ENCODE measurements around the gene CADM2.

The CADM2 gene

DNA sequence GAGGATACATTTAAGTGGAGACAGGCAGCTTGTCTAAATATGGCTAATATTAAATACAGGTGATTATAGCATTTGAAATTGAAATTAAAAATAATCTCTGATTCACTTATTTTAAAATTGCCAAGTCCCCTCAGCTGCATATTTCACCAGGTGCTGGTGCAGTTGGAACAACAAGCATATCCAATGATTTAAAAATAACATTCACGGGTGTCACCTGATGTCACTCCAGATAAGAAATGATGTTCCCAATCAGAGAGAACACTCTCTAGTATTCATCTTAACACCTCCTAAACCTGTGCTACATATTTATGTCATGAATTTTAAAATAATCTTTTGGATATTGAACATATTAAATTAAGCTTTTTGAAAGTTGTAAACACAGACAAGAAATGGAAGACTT, 249.9 kb downstream of the CADM2 start:
- no peak for DNase-seq

DNA sequence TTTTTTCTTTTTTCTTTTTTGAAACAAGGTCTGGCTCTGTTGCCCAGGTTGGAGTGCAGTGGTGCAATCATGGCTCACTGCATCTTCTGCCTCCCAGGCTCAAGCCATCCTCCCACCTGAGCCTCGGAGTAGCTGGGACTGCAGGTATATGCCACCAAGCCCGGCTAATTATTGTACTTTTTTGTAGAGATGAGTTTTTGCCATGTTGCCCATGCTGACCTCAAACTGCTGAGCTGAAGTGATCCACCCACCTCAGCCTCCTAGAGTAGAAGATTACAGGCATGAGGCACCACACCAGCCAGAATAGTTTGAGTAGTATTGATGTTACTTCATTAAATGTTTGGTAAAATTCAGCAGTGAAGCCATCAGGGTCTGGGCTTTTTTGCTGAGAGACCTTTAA, 251.8 kb downstream of the CADM2 start:
- no peak for DNase-seq

GRCh38 chr3:85228966-85229365, 270.2 kb downstream of the CADM2 start:
- no peak for DNase-seq

- no peak for DNase-seq
These were observed 285.3 kb downstream of the CADM2 start for GRCh38 chr3:85244091-85244490.

DNA sequence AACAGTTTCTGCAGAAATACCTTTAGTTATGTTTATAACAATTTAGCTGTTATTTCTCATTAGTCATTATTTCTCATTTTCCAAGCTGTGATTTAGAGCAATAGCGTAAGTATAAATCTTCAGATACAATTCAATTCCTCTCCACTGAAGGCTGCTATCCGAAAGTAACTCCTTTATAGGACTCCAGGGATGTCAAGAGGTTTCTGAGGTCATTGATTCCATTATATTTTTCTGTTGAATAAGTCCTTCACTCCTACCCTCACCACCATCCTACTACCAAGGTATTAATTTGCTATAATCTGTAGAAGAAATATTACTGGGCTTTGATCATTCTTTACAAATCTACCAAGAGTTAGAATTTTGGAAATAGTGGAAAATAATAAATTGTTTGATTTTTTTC, 285.7 kb downstream of the CADM2 start:
- DNase-seq = no peak

DNA sequence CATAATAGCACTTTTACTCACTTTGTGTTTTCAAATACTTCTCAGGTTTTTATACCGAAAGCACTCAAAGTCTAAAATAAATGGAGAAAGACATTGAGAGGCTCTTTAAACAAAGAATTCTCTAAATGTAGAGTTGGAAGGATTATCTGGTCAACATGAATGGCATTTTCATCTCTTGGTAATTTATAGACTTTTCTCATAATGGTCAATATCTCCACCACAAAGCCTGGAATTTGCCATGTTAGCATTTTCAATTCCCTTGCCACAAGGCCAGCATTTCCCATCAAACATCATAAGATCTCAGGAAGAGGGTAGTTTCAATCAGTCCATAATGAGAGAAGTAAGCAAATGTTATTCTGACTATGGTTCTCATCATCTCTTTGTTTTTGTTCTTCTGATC, 293.0 kb downstream of the CADM2 start:
- DNase-seq = no peak

DNA sequence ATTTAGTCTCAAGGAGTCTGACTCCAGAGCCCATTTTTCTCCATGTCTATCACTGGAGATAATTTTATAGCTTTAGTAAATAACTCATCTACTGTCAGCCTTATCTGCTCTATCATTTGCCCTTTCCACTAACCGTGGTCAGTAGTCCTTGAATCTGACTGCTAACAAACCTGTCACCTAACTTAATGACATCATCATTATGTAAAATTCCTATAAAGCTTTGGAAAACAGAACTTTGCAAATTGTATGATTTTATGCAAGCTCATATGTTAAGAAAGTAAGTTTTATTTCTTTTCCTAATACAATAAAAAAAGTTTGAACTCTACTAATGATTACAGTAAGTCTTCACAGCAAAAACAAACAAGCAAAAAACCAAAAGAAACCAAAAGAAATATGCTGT, 293.9 kb downstream of the CADM2 start:
- no peak for DNase-seq

DNA sequence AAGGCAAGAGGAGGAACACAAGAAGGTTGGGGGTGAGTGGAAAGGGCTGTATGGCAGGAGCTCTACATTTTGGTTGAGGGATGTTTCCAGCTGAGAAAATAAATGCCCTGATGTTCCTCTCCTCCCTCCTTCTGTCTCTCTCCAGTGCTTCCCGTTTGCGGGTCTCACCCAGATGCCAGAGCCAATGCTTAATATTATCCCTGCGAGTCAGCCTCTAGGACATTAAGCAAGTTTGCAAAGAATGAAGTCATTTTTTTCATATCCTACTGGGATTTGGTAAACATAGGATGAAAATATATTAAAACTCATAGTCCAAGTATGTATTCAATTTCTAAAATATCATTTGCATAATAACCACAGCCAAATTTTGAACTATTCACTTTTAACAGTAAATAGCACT, 295.9 kb downstream of the CADM2 start:
- no peak for DNase-seq

DNA sequence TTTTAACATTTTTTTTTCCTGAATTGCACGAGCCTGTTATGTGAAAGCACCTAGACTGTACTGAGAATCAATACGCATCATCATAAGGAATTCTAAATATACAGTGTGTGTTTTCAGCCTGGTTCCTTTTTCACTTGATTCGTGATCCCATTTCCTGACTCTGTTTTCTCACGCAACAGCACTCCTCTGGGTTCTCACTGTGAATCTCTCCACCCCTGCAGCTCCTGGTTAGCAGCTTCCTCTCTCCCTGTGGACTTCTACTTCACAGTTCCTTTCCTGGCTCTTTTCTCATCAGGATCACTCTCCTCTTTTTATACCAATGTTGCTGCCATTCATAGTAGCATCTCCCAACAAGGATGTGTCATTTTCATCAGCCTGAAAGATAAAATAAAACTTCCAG, 297.2 kb downstream of the CADM2 start:
- DNase-seq = peak; percentile 21

DNA sequence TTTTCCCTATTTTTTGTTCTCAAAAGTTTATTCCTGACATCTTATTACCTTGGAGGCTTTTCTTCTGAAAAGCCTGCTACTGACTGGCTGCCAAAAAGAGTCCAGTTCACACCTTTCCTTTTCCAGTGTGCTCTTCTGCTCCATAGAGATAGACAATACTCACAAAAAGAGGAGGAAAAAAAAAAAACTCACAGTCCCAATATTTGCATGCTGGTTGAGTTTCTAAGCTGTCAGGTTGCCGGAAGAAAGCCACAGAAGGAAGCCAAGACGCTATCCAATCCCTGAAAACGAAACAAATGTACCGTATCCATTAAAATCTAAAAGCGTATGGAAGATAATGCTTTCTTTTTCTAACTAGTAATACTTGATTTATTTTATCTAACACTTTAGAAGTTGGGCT, 299.5 kb downstream of the CADM2 start:
- DNase-seq = no peak

GRCh38 chr3:85258819-85259218, 300.0 kb downstream of the CADM2 start:
- DNase-seq = no peak

GRCh38 chr3:85259748-85260147, 301.0 kb downstream of the CADM2 start:
- DNase-seq = no peak

- DNase-seq = no peak
These were observed 305.6 kb downstream of the CADM2 start for GRCh38 chr3:85264381-85264780.

GRCh38 chr3:85270488-85270887, 311.7 kb downstream of the CADM2 start:
- no peak for DNase-seq

- DNase-seq = no peak
These were observed 313.1 kb downstream of the CADM2 start for GRCh38 chr3:85271911-85272310.

- no peak for DNase-seq
These were observed 329.5 kb downstream of the CADM2 start for GRCh38 chr3:85288257-85288656.

- no peak for DNase-seq
These were observed 338.5 kb downstream of the CADM2 start for GRCh38 chr3:85297291-85297690.

DNA sequence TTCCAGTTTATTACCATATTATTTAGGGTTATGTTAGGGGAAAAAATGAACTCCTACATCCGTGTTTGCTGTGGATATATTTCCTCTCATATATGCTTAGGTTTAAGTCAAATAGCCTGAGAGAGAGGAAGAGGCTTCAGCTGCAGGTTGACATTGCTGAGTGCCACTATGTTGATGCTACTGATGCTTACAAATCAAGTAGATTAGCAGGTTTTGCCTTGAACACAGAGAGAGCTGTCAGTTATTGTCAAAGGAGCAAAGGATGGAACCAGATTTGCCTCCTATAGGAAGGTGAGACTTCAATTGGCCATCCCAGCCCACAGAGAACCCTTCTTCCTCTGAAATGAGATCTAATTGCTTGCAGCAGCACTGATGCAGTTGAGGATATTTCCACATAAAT, 339.2 kb downstream of the CADM2 start:
- DNase-seq = no peak

DNA sequence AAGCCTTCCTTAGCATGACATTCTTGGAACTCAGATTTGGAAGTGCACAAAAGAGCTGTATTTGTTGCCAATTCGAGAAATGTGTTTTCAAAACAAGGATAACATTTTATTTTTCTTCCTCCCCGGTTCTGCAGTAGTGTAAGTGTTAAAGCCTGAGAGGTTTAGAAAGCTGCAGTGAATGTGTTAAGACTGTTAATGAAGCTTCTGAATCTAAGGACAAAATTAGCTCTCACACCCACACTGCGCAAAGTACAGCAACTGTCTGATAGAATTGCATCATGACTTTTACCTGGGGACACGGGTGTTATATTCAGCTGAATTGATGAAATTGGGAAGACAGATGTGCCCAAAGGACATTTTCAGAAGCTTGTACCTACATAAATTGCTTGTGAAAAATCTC, 344.4 kb downstream of the CADM2 start:
- DNase-seq = no peak

- DNase-seq = peak; percentile 16
These were observed 345.7 kb downstream of the CADM2 start for GRCh38 chr3:85304360-85304964.

- no peak for DNase-seq
These were observed 353.5 kb downstream of the CADM2 start for GRCh38 chr3:85312331-85312730.

DNA sequence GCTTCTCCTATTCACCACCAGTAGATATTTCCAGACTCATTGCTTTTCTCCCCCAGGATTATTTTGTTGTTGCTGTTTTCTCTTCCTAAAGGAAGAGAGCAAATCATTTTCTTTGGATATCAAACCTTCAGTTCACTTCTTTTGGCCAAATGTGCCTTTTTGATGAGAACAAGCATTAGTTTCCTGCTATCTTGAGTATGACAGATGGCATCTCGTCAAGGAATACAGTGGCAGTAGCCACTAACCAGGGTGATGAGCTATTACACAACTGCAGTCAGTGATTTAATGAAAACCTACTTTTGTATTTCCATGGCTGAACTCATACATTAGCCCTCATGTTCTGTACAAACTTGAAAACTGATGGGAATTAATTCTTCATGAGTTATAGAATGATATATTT, 354.6 kb downstream of the CADM2 start:
- DNase-seq = no peak

GRCh38 chr3:85316252-85316651, 357.5 kb downstream of the CADM2 start:
- DNase-seq = no peak

DNA sequence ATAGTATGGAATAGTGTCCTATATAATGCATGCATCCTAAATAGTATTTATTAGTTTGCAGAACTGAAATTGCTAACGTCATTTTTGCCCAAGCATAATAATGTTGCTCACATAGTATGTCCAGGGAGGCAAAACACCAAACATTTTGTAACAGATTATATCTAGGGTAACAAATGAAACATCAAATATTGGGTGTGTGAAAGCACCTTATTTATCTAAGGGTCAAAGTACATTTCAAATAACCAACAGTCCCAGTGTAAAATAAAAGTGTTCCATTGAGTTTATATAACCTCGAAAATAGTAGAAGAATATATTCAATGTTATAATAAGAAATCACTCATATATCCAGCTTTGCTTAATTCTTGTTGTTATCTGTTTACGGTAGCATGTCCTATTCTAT, 363.1 kb downstream of the CADM2 start:
- no peak for DNase-seq

DNA sequence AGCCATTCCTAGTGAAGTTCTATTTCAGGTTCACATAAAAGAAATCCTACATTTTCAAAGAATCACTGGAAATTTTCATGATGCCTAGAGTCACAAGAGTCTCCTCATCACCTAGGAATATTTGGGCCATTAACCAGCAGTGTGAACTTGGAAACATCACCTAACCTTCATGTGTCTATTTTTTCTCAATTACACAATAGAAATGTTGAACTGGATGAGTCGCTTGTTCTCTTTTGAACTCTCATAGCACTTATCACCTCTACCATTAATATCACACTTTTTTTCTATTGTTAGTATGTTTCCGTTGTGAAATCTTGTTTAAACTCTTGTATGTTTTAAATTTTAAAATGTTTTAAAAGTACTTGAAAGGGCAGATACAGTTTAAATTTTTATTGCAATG, 371.3 kb downstream of the CADM2 start:
- no peak for DNase-seq

DNA sequence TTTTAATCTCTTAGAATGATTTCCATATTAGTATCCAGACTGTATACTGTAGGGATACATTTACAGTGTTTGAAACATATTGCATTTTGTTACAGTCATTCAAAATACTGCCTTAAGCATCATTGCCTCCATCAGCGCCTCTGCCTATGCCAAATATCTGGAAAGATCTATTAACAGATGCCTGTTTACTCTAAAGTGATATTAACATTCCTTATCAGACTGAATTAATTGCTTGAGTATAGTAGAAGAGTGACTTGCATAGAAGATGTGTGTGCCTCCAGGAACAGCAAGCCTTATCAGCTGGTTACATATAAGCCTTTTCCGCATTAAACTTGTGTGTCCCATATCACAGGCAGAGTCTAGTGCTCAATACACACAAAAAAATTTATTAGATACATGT, 379.1 kb downstream of the CADM2 start:
- DNase-seq = no peak

All from NCI-H146 (cell line).